Heart left ventricle (tissue), 13 donors: ENCODE results near the gene PALS1.

Source experiments
- POLR2A ChIP-seq, 2 donors: fragments of 450-650 bp; IDR thresholded peaks; one replicate each; pipeline ENCODE4 v1.6.1; 2017; ENCODE audit warnings: antibody characterized with exemption in 2 of 2, mild to moderate bottlenecking in 2 of 2, moderate library complexity in 2 of 2
- TF ChIP-seq, protein P1 (sequence below), 12 donors: fragments of 200-600 bp; sonication (generic) in 4 of 12; IDR thresholded peaks; one replicate each; pipeline versions ENCODE4 v1.5.0 to v1.8.0; 2018 to 2022; ENCODE audit warnings: antibody characterized with exemption in 12 of 12, mild to moderate bottlenecking in 5 of 12
- donor health status: ischemic (EF 13 %, LVEDD 7.1; RV severe dilation, severe dysfunction).
- donor health status: DM: no; HTN: yes; CAD: no.
- donor health status: DM: no; HTN: no; CAD: no.
- donor health status: ischemic (EF 25% LVEDD 6.9; RV normal size, moderate dysfunction).
- donor health status: ischemic (EF 25% LVEDD 5.7; RV mildly dilated, moderate dysfunction).
- donor health status: ischemic (EF 35%, LVEDD 5.7; RV mildly dilated, moderate dysfunction).
- donor health status: nonischemic (EF 11% LVEDD 7.7; RV severe dilation, severe dysfunction).
- donor health status: DM: yes; HTN: yes; CAD: no.
- donor health status: PGD.
- donor health status: ischemic (EF 29% LVEDD 5.4; RV normal size, mild dysfunction).
- donor health status: nonischemic (EF 23%, LVEDD 6.1; RV moderate dilation, normal function).

DNA sequence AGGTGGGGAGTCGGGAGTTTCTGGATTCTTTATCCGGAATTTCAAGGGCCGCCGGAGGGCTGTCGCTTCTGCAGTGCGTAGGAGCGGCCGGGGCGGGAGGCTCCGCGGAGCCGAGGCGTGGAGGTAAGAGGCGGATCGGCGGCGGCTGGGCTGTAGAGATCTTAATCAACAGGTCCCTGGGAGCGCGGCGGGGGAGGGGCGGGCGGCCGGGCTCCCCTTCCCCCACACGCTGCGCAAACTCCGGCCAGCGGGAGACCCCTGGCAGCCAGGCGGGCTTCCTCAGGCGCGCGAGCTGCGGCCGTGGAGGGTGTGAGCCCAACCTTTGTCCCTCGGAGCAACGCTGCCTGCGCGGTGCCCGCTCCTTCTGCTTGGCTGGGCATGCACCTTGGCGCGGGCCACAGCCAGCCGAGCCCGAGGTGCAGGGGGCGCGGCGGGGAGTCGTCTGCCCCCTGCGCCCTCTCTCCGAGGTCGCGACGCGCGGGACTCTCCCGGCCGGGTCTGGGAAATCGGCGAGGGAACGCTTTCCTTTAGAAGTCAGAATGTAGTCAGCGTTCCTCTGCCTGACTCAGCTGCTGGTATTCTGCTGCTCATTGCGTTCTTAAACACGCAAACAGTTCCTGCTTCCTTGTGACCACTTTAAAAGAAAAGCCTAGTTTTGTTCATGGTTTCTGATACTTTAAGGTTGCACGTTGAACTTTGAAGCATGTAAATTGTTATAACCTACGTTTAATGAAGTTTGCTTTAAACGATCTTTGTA, at the start of gene PALS1:
- TF ChIP-seq POLR2A (IDR thresholded peaks at IDR 0.05) = peak in 1 of 2 donors; percentile 31
- TF ChIP-seq, protein P1, sequence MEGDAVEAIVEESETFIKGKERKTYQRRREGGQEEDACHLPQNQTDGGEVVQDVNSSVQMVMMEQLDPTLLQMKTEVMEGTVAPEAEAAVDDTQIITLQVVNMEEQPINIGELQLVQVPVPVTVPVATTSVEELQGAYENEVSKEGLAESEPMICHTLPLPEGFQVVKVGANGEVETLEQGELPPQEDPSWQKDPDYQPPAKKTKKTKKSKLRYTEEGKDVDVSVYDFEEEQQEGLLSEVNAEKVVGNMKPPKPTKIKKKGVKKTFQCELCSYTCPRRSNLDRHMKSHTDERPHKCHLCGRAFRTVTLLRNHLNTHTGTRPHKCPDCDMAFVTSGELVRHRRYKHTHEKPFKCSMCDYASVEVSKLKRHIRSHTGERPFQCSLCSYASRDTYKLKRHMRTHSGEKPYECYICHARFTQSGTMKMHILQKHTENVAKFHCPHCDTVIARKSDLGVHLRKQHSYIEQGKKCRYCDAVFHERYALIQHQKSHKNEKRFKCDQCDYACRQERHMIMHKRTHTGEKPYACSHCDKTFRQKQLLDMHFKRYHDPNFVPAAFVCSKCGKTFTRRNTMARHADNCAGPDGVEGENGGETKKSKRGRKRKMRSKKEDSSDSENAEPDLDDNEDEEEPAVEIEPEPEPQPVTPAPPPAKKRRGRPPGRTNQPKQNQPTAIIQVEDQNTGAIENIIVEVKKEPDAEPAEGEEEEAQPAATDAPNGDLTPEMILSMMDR (IDR thresholded peaks at IDR 0.05) = no peak
